Umbilical cord (tissue), 2 donors: ENCODE results near the gene RABL2A. TPM values are rescaled to one million over a fixed set of nuclear protein-coding genes. Genes with fewer than 3 reads are reported as not detected.
"Not testable (repeated sequence)": the region's sequence is repeated elsewhere in the genome, so short reads cannot be mapped to it uniquely, and the experiment has no call there.

Experiments
- DNase-seq: peaks from one replicate; pipeline ENCODE4 v3.0.0-alpha.2; 2015; ENCODE audit warnings: low spot score
- total RNA-seq: library from RNA; depleted of rRNA; stranded (reverse); fragments of >200 nt; gene quantifications from one replicate; pipeline ENCODE4 v1.2.3, GENCODE V29; 2014; ENCODE audit warnings: low replicate concordance; ENCODE audit not compliant: insufficient read depth

The RABL2A gene
- total RNA-seq, 1 donor from 2014 or later = 14.9 TPM

DNA sequence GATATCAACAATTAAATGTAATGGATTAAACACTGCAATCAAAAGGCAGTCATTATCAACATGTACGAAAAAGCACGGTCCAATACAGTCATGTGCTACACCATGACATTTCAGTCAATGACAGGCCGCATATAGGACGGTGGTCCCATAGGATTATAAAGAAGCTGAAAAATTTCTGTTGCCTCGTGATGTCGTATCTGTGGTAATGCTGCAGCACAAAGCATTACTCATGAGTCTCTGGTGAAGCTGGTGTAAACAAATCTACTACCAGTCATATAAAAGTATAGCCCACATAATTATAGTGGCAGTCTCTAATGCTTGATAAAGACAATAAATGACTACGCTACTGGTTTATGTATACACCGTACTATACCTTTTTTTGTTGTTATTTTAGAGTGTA lies 58.4 kb downstream of the RABL2A start:
- no peak for DNase-seq

DNA sequence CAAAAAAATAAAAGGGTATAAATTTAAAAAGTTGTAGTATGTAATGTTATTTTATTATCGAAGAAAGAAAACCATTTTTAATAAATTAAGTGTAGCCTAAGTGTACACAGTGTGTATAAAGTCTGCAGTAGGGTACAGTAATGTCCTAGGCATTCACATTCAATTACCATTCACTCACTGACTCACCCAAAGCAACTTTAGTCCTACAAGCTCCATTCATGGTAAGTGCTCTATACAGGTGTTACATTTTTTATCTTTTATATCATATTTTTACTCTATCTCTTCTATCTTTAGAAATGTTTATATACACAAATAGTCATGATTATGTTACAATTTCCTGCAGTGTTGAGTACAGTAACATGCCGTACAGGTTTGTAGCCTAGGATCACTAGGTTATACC lies 59.5 kb downstream of the RABL2A start:
- DNase-seq = no peak

DNA sequence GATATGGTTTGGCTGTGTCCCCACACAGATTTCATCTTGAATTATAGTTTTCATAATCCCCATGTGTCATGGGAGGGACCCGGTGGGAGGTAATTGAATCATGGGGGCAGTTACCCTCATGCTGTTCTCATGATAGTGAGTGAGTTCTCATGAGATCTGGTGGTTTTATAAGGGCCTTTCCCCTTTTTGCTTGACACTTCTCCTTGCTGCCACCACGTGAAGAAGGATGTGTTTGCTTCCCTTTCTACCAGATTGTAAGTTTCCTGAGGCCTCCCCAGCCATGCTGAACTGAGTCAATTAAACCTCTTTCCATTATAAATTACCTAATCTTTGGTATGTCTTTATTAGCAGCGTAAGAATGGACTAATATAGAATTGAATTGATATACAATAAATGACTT lies 63.8 kb downstream of the RABL2A start:
- DNase-seq = not testable (repeated sequence)

Other genes starting within 250 kb of the RABL2A start
- gene ZNG1B, start 189.6 kb upstream of the RABL2A start, total RNA-seq = 84.7 TPM
- gene FOXD4L1, start 128.6 kb upstream of the RABL2A start, total RNA-seq = 0.96 TPM
- 246 TPM for gene SLC35F5, start 129.4 kb downstream of the RABL2A start, total RNA-seq